Measurements from ENCODE around the gene RTN1.

The RTN1 gene

GRCh38 chr14:59846595-59846994 lies 24.0 kb downstream of the RTN1 start:
- Histone ChIP-seq H3K36me3 (ENCODE audit: control insufficient read depth, insufficient read depth, low read length) (no peaks in the 10 kb centered on the region), H3K4me3 (ENCODE audit: low read length) (no peak overlapping the region), H3K27me3 (ENCODE audit: control insufficient read depth, insufficient read depth, low read length) (no peaks in the 10 kb centered on the region), H3K9ac (ENCODE audit: low read length) (no peak overlapping the region), H3K4me1 (ENCODE audit: control insufficient read depth, insufficient read depth, low read length) (no peaks in the 10 kb centered on the region), H3K27ac (ENCODE audit: low read depth, low read length) (no peak overlapping the region)

- no peaks in the 10 kb centered on the region for H3K36me3 ChIP-seq (ENCODE audit: control insufficient read depth, insufficient read depth, low read length)
- H3K27ac ChIP-seq (ENCODE audit: low read depth, low read length), result no peak overlapping the region
- H3K27me3 ChIP-seq (ENCODE audit: control insufficient read depth, insufficient read depth, low read length), result no peaks in the 10 kb centered on the region
- no peak overlapping the region for H3K9ac ChIP-seq (ENCODE audit: low read length)
- no peaks in the 10 kb centered on the region for H3K4me1 ChIP-seq (ENCODE audit: control insufficient read depth, insufficient read depth, low read length)
- no peak overlapping the region for H3K4me3 ChIP-seq (ENCODE audit: low read length)
Measured at GRCh38 chr14:59845245-59845644, 25.3 kb downstream of the RTN1 start.

GRCh38 chr14:59844186-59844812 lies 26.3 kb downstream of the RTN1 start:
- H3K4me1 ChIP-seq (ENCODE audit: control insufficient read depth, insufficient read depth, low read length), result no peaks in the 10 kb centered on the region
- H3K36me3 ChIP-seq (ENCODE audit: control insufficient read depth, insufficient read depth, low read length), result no peaks in the 10 kb centered on the region
- H3K27ac ChIP-seq (ENCODE audit: low read depth, low read length), result no peak overlapping the region
- H3K27me3 ChIP-seq (ENCODE audit: control insufficient read depth, insufficient read depth, low read length), result no peaks in the 10 kb centered on the region
- no peak overlapping the region for H3K9ac ChIP-seq (ENCODE audit: low read length)
- no peak overlapping the region for H3K4me3 ChIP-seq (ENCODE audit: low read length)

GRCh38 chr14:59836116-59836515 lies 34.5 kb downstream of the RTN1 start:
- Histone ChIP-seq H3K4me1 (ENCODE audit: control insufficient read depth, insufficient read depth, low read length) (no peaks in the 10 kb centered on the region), H3K27ac (ENCODE audit: low read depth, low read length) (no peak overlapping the region), H3K27me3 (ENCODE audit: control insufficient read depth, insufficient read depth, low read length) (no peaks in the 10 kb centered on the region), H3K9ac (ENCODE audit: low read length) (no peak overlapping the region), H3K4me3 (ENCODE audit: low read length) (no peak overlapping the region), H3K36me3 (ENCODE audit: control insufficient read depth, insufficient read depth, low read length) (no peaks in the 10 kb centered on the region)

GRCh38 chr14:59832653-59833294 lies 37.8 kb downstream of the RTN1 start:
- no peaks in the 10 kb centered on the region for H3K27me3 ChIP-seq (ENCODE audit: control insufficient read depth, insufficient read depth, low read length)
- H3K27ac ChIP-seq (ENCODE audit: low read depth, low read length), result no peak overlapping the region
- no peaks in the 10 kb centered on the region for H3K36me3 ChIP-seq (ENCODE audit: control insufficient read depth, insufficient read depth, low read length)
- no peak overlapping the region for H3K4me3 ChIP-seq (ENCODE audit: low read length)
- H3K9ac ChIP-seq (ENCODE audit: low read length), result no peak overlapping the region
- H3K4me1 ChIP-seq (ENCODE audit: control insufficient read depth, insufficient read depth, low read length), result no peaks in the 10 kb centered on the region

GRCh38 chr14:59831121-59831730 lies 39.4 kb downstream of the RTN1 start:
- Histone ChIP-seq H3K4me3 (ENCODE audit: low read length) (no peak overlapping the region), H3K27ac (ENCODE audit: low read depth, low read length) (no peak overlapping the region), H3K36me3 (ENCODE audit: control insufficient read depth, insufficient read depth, low read length) (no peaks in the 10 kb centered on the region), H3K9ac (ENCODE audit: low read length) (no peak overlapping the region), H3K27me3 (ENCODE audit: control insufficient read depth, insufficient read depth, low read length) (no peaks in the 10 kb centered on the region), H3K4me1 (ENCODE audit: control insufficient read depth, insufficient read depth, low read length) (no peaks in the 10 kb centered on the region)

- Histone ChIP-seq H3K4me3 (ENCODE audit: low read length) (no peak overlapping the region), H3K36me3 (ENCODE audit: control insufficient read depth, insufficient read depth, low read length) (no peaks in the 10 kb centered on the region), H3K9ac (ENCODE audit: low read length) (no peak overlapping the region), H3K27me3 (ENCODE audit: control insufficient read depth, insufficient read depth, low read length) (no peaks in the 10 kb centered on the region), H3K27ac (ENCODE audit: low read depth, low read length) (no peak overlapping the region), H3K4me1 (ENCODE audit: control insufficient read depth, insufficient read depth, low read length) (no peaks in the 10 kb centered on the region)
Measured at GRCh38 chr14:59830338-59830734, 40.2 kb downstream of the RTN1 start.

GRCh38 chr14:59829469-59830337 lies 40.9 kb downstream of the RTN1 start:
- Histone ChIP-seq H3K36me3 (ENCODE audit: control insufficient read depth, insufficient read depth, low read length) (no peaks in the 10 kb centered on the region), H3K27ac (ENCODE audit: low read depth, low read length) (no peak overlapping the region), H3K27me3 (ENCODE audit: control insufficient read depth, insufficient read depth, low read length) (no peaks in the 10 kb centered on the region), H3K4me3 (ENCODE audit: low read length) (no peak overlapping the region), H3K4me1 (ENCODE audit: control insufficient read depth, insufficient read depth, low read length) (no peaks in the 10 kb centered on the region), H3K9ac (ENCODE audit: low read length) (no peak overlapping the region)

- Histone ChIP-seq H3K27ac (ENCODE audit: low read depth, low read length) (no peak overlapping the region), H3K4me1 (ENCODE audit: control insufficient read depth, insufficient read depth, low read length) (no peaks in the 10 kb centered on the region)
Measured at GRCh38 chr14:59828276-59828675, 42.3 kb downstream of the RTN1 start.

GRCh38 chr14:59827401-59827800 lies 43.2 kb downstream of the RTN1 start:
- Histone ChIP-seq H3K9ac (ENCODE audit: low read length) (no peak overlapping the region), H3K27me3 (ENCODE audit: control insufficient read depth, insufficient read depth, low read length) (no peaks in the 10 kb centered on the region), H3K36me3 (ENCODE audit: control insufficient read depth, insufficient read depth, low read length) (no peaks in the 10 kb centered on the region), H3K4me1 (ENCODE audit: control insufficient read depth, insufficient read depth, low read length) (no peaks in the 10 kb centered on the region), H3K27ac (ENCODE audit: low read depth, low read length) (no peak overlapping the region), H3K4me3 (ENCODE audit: low read length) (no peak overlapping the region)

More at GRCh38 chr14:59828276-59828675, 42.3 kb downstream of the RTN1 start:
- Histone ChIP-seq H3K4me3 (ENCODE audit: low read length) (no peak overlapping the region), H3K9ac (ENCODE audit: low read length) (no peak overlapping the region), H3K27me3 (ENCODE audit: control insufficient read depth, insufficient read depth, low read length) (no peaks in the 10 kb centered on the region), H3K36me3 (ENCODE audit: control insufficient read depth, insufficient read depth, low read length) (no peaks in the 10 kb centered on the region)

GRCh38 chr14:59826150-59826549 lies 44.4 kb downstream of the RTN1 start:
- H3K36me3 ChIP-seq (ENCODE audit: control insufficient read depth, insufficient read depth, low read length), result no peaks in the 10 kb centered on the region
- H3K4me3 ChIP-seq (ENCODE audit: low read length), result no peak overlapping the region
- no peak overlapping the region for H3K9ac ChIP-seq (ENCODE audit: low read length)
- H3K27ac ChIP-seq (ENCODE audit: low read depth, low read length), result no peak overlapping the region
- H3K27me3 ChIP-seq (ENCODE audit: control insufficient read depth, insufficient read depth, low read length), result no peaks in the 10 kb centered on the region
- H3K4me1 ChIP-seq (ENCODE audit: control insufficient read depth, insufficient read depth, low read length), result no peaks in the 10 kb centered on the region

GRCh38 chr14:59823179-59823578 lies 47.4 kb downstream of the RTN1 start:
- Histone ChIP-seq H3K4me3 (ENCODE audit: low read length) (no peak overlapping the region), H3K9ac (ENCODE audit: low read length) (no peak overlapping the region), H3K36me3 (ENCODE audit: control insufficient read depth, insufficient read depth, low read length) (no peaks in the 10 kb centered on the region), H3K27ac (ENCODE audit: low read depth, low read length) (no peak overlapping the region), H3K27me3 (ENCODE audit: control insufficient read depth, insufficient read depth, low read length) (no peaks in the 10 kb centered on the region), H3K4me1 (ENCODE audit: control insufficient read depth, insufficient read depth, low read length) (no peaks in the 10 kb centered on the region)

All from rectal smooth muscle tissue (tissue), 1 donor.